HL-60 (cell line): Measurements from ENCODE around the gene PIP5K1A.

Source experiments
- DNase-seq, 2 experiments: peaks; one replicate each; pipeline ENCODE4 v3.0.0-alpha.2; 2010 to 2020; ENCODE audit warnings: low read depth in 1 of 2, low spot score in 1 of 2
- H3K27ac ChIP-seq: fragments of 250-450 bp; sonication (Bioruptor Pico); replicated peaks from 2 replicates; pipeline ENCODE4 v1.5.1; 2020; ENCODE audit warnings: mild to moderate bottlenecking, moderate library complexity
- H3K27me3 ChIP-seq: fragments of 250-450 bp; sonication (Bioruptor Pico); 2 replicates; pipeline ENCODE4 v1.5.1; 2021; ENCODE audit warnings: mild to moderate bottlenecking, moderate library complexity; ENCODE audit not compliant: insufficient read depth, poor library complexity, severe bottlenecking
- H3K4me3 ChIP-seq: replicated peaks from 2 replicates; pipeline ENCODE4 v1.5.1; 2011; ENCODE audit warnings: mild to moderate bottlenecking, control low read depth, low read length; ENCODE audit not compliant: insufficient read depth
- CTCF ChIP-seq: IDR thresholded peaks from one replicate; pipeline ENCODE4 v1.5.1; 2011; ENCODE audit warnings: low read length, control low read depth, inconsistent platforms; ENCODE audit not compliant: insufficient read depth
- GABPA ChIP-seq: IDR thresholded peaks from 2 replicates; pipeline ENCODE4 v1.6.1; 2012; ENCODE audit warnings: low read depth
- POLR2AphosphoS5 ChIP-seq: IDR thresholded peaks from 2 replicates; pipeline ENCODE4 v1.6.1; 2012; ENCODE audit warnings: low read depth
- SPI1 ChIP-seq: IDR thresholded peaks from 2 replicates; pipeline ENCODE4 v1.6.1; 2012; ENCODE audit warnings: low read depth, mild to moderate bottlenecking, borderline replicate concordance
- TF ChIP-seq, protein P1 (sequence below): IDR thresholded peaks from 2 replicates; pipeline ENCODE4 v1.6.1; 2012; ENCODE audit warnings: low read depth; ENCODE audit not compliant: insufficient replicate concordance

The PIP5K1A gene

GRCh38 chr1:151246786-151247185, 48.4 kb downstream of the PIP5K1A start:
- Histone ChIP-seq H3K27ac (no peak overlapping the region), H3K27me3 (no peaks in the 10 kb centered on the region), H3K4me3 (no peak overlapping the region)
- TF ChIP-seq, protein P1, sequence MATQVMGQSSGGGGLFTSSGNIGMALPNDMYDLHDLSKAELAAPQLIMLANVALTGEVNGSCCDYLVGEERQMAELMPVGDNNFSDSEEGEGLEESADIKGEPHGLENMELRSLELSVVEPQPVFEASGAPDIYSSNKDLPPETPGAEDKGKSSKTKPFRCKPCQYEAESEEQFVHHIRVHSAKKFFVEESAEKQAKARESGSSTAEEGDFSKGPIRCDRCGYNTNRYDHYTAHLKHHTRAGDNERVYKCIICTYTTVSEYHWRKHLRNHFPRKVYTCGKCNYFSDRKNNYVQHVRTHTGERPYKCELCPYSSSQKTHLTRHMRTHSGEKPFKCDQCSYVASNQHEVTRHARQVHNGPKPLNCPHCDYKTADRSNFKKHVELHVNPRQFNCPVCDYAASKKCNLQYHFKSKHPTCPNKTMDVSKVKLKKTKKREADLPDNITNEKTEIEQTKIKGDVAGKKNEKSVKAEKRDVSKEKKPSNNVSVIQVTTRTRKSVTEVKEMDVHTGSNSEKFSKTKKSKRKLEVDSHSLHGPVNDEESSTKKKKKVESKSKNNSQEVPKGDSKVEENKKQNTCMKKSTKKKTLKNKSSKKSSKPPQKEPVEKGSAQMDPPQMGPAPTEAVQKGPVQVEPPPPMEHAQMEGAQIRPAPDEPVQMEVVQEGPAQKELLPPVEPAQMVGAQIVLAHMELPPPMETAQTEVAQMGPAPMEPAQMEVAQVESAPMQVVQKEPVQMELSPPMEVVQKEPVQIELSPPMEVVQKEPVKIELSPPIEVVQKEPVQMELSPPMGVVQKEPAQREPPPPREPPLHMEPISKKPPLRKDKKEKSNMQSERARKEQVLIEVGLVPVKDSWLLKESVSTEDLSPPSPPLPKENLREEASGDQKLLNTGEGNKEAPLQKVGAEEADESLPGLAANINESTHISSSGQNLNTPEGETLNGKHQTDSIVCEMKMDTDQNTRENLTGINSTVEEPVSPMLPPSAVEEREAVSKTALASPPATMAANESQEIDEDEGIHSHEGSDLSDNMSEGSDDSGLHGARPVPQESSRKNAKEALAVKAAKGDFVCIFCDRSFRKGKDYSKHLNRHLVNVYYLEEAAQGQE, result no peak
- TF ChIP-seq CTCF (no peak), GABPA (no peak)
- DNase-seq, result no peak

- Histone ChIP-seq H3K27ac (no peak overlapping the region), H3K4me3 (no peak overlapping the region), H3K27me3 (no peaks in the 10 kb centered on the region)
- peak; percentile 41 to 81 for DNase-seq
- no peak for TF ChIP-seq GABPA
- TF ChIP-seq POLR2AphosphoS5, result no peak
- no peak for TF ChIP-seq SPI1
- TF ChIP-seq, protein P1, result no peak
- TF ChIP-seq CTCF, result peak; percentile 92
Observed at GRCh38 chr1:151251656-151252470, 53.5 kb downstream of the PIP5K1A start.

DNA sequence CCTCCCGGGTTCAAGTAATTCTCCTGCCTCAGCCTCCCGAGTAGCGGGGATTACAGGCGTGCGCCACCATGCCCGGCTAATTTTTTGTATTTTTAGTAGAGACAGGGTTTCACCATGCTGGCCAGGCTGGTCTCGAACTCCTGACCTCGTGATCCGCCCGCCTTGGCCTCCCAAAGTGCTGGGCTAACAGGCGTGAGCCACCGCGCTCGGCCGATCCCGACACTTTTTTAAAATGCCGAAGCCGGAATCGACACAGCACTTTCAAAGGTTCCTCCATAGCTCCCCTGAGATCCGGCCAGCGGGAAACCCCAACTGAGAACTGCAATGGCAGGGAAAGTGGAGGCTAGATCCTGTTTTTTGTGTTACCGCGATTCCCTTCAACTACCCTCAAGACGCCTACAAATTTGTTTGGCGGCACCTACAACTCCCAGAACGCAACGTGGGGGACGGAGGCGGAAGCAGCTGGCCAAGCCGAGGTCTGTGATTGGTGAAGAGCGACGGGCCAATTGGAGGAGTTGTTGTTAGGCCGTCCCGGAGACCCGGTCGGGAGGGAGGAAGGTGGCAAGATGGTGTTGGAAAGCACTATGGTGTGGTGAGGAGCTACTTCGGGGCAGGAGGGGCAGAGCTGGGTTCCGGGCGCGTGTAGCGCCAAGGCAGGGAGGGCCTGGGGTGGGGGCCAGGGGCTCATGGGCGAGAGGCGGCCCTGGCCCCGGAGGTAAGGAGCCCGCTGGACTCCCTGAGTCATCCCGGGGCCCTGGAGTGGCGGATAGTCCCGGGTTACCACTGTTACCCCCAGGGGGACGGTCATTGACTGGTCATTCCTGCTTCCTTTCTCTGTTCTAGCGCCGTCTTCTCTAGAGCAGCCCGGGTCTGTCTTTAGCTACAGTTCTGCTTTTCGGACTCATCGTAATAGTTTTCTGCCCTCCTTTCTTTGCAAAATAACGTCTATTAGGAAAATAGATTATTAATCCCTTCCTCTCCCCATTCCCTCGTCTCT, 56.2 kb downstream of the PIP5K1A start, which contains the start of gene PSMD4:
TSS of gene PSMD4 (plus strand) at position 518 of the 997 bp plus-strand sequence. CDS start at position 567, 49 bp downstream.
- Histone ChIP-seq H3K4me3 (peak within 1 kb of the TSS; percentile 95), H3K27me3 (no peaks in the 10 kb centered on the region), H3K27ac (peak within 1 kb of the TSS; percentile 86)
- peak; percentile 96 to 97 for DNase-seq
- TF ChIP-seq GABPA (peak; percentile 69), POLR2AphosphoS5 (peak; percentile 96), SPI1 (peak; percentile 55; the same call in 1 of the 2 replicates), CTCF (no peak)
- TF ChIP-seq, protein P1, result no peak
